ENCODE results near the gene GPC5.

GRCh38 chr13:91748416-91749089 is 350.1 kb downstream of the GPC5 start:
- no peak for TF ChIP-seq CTCF (IDR thresholded peaks at IDR 0.05)
- no peak for TF ChIP-seq POLR2A (IDR thresholded peaks at IDR 0.05)
